Mucosa of stomach (tissue), 1 donor: Measurements from ENCODE around the gene PTX4.

Experiments
- H3K27me3 ChIP-seq: one replicate; pipeline ENCODE4 v1.7.0; 2013; ENCODE audit warnings: mild to moderate bottlenecking, low read length; ENCODE audit not compliant: control insufficient read depth, insufficient read depth
- H3K36me3 ChIP-seq: one replicate; pipeline ENCODE4 v1.7.0; 2013; ENCODE audit warnings: low read length; ENCODE audit not compliant: control insufficient read depth, insufficient read depth
- H3K4me1 ChIP-seq: one replicate; pipeline ENCODE4 v1.7.0; 2013; ENCODE audit warnings: mild to moderate bottlenecking, low read length; ENCODE audit not compliant: control insufficient read depth, insufficient read depth
- H3K4me3 ChIP-seq: one replicate; pipeline ENCODE4 v1.7.0; 2013; ENCODE audit warnings: low read length
- H3K9ac ChIP-seq: one replicate; pipeline ENCODE4 v1.7.0; 2013; ENCODE audit warnings: mild to moderate bottlenecking, low read length, moderate library complexity
- H3K9me3 ChIP-seq: one replicate; pipeline ENCODE4 v1.7.0; 2013; ENCODE audit warnings: mild to moderate bottlenecking, low read length, moderate library complexity; ENCODE audit not compliant: control insufficient read depth
- donor health status: Pancreatic carcinoma.

PTX4 gene

GRCh38 chr16:1530883-1531637 is 42.3 kb upstream of the PTX4 start:
- H3K4me1 ChIP-seq = peaks cover 14% of the 10 kb centered on the region
- H3K4me3 ChIP-seq = no peak overlapping the region
- no peaks in the 10 kb centered on the region for H3K36me3 ChIP-seq
- no peak overlapping the region for H3K9ac ChIP-seq
- no peaks in the 10 kb centered on the region for H3K27me3 ChIP-seq
- no peaks in the 10 kb centered on the region for H3K9me3 ChIP-seq

GRCh38 chr16:1530349-1530882 is 41.7 kb upstream of the PTX4 start:
- peaks cover 14% of the 10 kb centered on the region for H3K4me1 ChIP-seq
- no peak overlapping the region for H3K9ac ChIP-seq
- H3K9me3 ChIP-seq = no peaks in the 10 kb centered on the region
- H3K27me3 ChIP-seq = no peaks in the 10 kb centered on the region
- no peak overlapping the region for H3K4me3 ChIP-seq
- no peaks in the 10 kb centered on the region for H3K36me3 ChIP-seq

- Histone ChIP-seq H3K27me3 (no peaks in the 10 kb centered on the region), H3K36me3 (no peaks in the 10 kb centered on the region), H3K9me3 (no peaks in the 10 kb centered on the region), H3K4me1 (peaks cover 14% of the 10 kb centered on the region), H3K9ac (no peak overlapping the region), H3K4me3 (no peak overlapping the region)
Measured at GRCh38 chr16:1528921-1529537, 40.3 kb upstream of the PTX4 start.

GRCh38 chr16:1527836-1528811 is 39.4 kb upstream of the PTX4 start:
- peaks cover 12% of the 10 kb centered on the region for H3K4me1 ChIP-seq

GRCh38 chr16:1526608-1527555 is 38.1 kb upstream of the PTX4 start:
- H3K36me3 ChIP-seq = no peaks in the 10 kb centered on the region

More at GRCh38 chr16:1527836-1528811, 39.4 kb upstream of the PTX4 start:
- Histone ChIP-seq H3K4me3 (no peak overlapping the region), H3K9ac (no peak overlapping the region), H3K9me3 (no peaks in the 10 kb centered on the region), H3K36me3 (no peaks in the 10 kb centered on the region), H3K27me3 (no peaks in the 10 kb centered on the region)

GRCh38 chr16:1525871-1526607 is 37.3 kb upstream of the PTX4 start:
- no peaks in the 10 kb centered on the region for H3K4me1 ChIP-seq
- H3K9ac ChIP-seq = no peak overlapping the region
- no peaks in the 10 kb centered on the region for H3K27me3 ChIP-seq
- no peaks in the 10 kb centered on the region for H3K9me3 ChIP-seq
- no peak overlapping the region for H3K4me3 ChIP-seq
- no peaks in the 10 kb centered on the region for H3K36me3 ChIP-seq

More at GRCh38 chr16:1526608-1527555, 38.1 kb upstream of the PTX4 start:
- H3K4me1 ChIP-seq = no peaks in the 10 kb centered on the region
- no peak overlapping the region for H3K4me3 ChIP-seq
- no peaks in the 10 kb centered on the region for H3K9me3 ChIP-seq
- H3K27me3 ChIP-seq = no peaks in the 10 kb centered on the region
- H3K9ac ChIP-seq = no peak overlapping the region

GRCh38 chr16:1524366-1524765 is 35.6 kb upstream of the PTX4 start:
- Histone ChIP-seq H3K27me3 (no peaks in the 10 kb centered on the region), H3K9me3 (no peaks in the 10 kb centered on the region), H3K36me3 (no peaks in the 10 kb centered on the region), H3K9ac (no peak overlapping the region), H3K4me3 (no peak overlapping the region), H3K4me1 (no peaks in the 10 kb centered on the region)

GRCh38 chr16:1523581-1524245 is 35.0 kb upstream of the PTX4 start:
- Histone ChIP-seq H3K9ac (no peak overlapping the region), H3K4me1 (no peaks in the 10 kb centered on the region), H3K4me3 (no peak overlapping the region), H3K36me3 (no peaks in the 10 kb centered on the region), H3K27me3 (no peaks in the 10 kb centered on the region), H3K9me3 (no peaks in the 10 kb centered on the region)

- Histone ChIP-seq H3K27me3 (no peaks in the 10 kb centered on the region), H3K4me3 (no peak overlapping the region), H3K4me1 (no peaks in the 10 kb centered on the region), H3K9ac (no peak overlapping the region), H3K9me3 (no peaks in the 10 kb centered on the region), H3K36me3 (no peaks in the 10 kb centered on the region)
Measured at GRCh38 chr16:1520461-1520860, 31.7 kb upstream of the PTX4 start.

- Histone ChIP-seq H3K9ac (no peak overlapping the region), H3K9me3 (no peaks in the 10 kb centered on the region), H3K4me3 (no peak overlapping the region), H3K4me1 (no peaks in the 10 kb centered on the region), H3K36me3 (no peaks in the 10 kb centered on the region), H3K27me3 (no peaks in the 10 kb centered on the region)
Measured at GRCh38 chr16:1519831-1520230, 31.1 kb upstream of the PTX4 start.
